GM23248 (cell line): Measurements from ENCODE around the gene SLX4IP. TPM values are rescaled to one million over a fixed set of nuclear protein-coding genes. Genes with fewer than 3 reads are reported as not detected.

ENCODE experiments used
- DNase-seq: peaks from one replicate; pipeline ENCODE4 v3.0.0-alpha.2; 2015
- H2AFZ ChIP-seq: fragments of 200-600 bp; sonication (generic); 2 replicates; pipeline ENCODE4 v1.6.1; 2016; ENCODE audit warnings: antibody characterized with exemption
- H3F3A ChIP-seq: fragments of 200-600 bp; sonication (generic); 2 replicates; pipeline ENCODE4 v1.6.1; 2016; ENCODE audit warnings: mild to moderate bottlenecking, antibody characterized with exemption, mixed run types; ENCODE audit not compliant: insufficient read depth
- H3K27ac ChIP-seq: fragments of 200-600 bp; sonication (generic); 2 replicates; pipeline ENCODE4 v1.5.1; 2016; ENCODE audit warnings: mild to moderate bottlenecking
- H3K27me3 ChIP-seq: fragments of 200-600 bp; sonication (generic); replicated peaks from 2 replicates; pipeline ENCODE4 v1.6.1; 2016; ENCODE audit warnings: mild to moderate bottlenecking; ENCODE audit not compliant: insufficient read depth
- H3K36me3 ChIP-seq: fragments of 200-600 bp; sonication (generic); 2 replicates; pipeline ENCODE4 v1.6.1; 2016; ENCODE audit warnings: low read depth, mild to moderate bottlenecking
- H3K4me1 ChIP-seq: fragments of 200-600 bp; sonication (generic); 2 replicates; pipeline ENCODE4 v1.6.1; 2016; ENCODE audit warnings: mild to moderate bottlenecking; ENCODE audit not compliant: insufficient read depth
- H3K4me2 ChIP-seq: fragments of 200-600 bp; sonication (generic); one replicate; pipeline ENCODE4 v1.6.1; 2016; ENCODE audit warnings: mild to moderate bottlenecking; ENCODE audit not compliant: unreplicated experiment
- H3K4me3 ChIP-seq: fragments of 200-600 bp; sonication (generic); 2 replicates; pipeline ENCODE4 v1.5.1; 2016; ENCODE audit warnings: mild to moderate bottlenecking
- H3K79me2 ChIP-seq: fragments of 200-600 bp; sonication (generic); 2 replicates; pipeline ENCODE4 v1.6.1; 2016; ENCODE audit warnings: mild to moderate bottlenecking; ENCODE audit not compliant: insufficient read depth
- H3K9ac ChIP-seq: fragments of 200-600 bp; sonication (generic); 2 replicates; pipeline ENCODE4 v1.6.1; 2016; ENCODE audit warnings: mild to moderate bottlenecking
- H3K9me2 ChIP-seq: fragments of 200-600 bp; sonication (generic); 2 replicates; pipeline ENCODE4 v1.6.1; 2016; ENCODE audit warnings: mixed run types, mild to moderate bottlenecking, moderate library complexity; ENCODE audit not compliant: insufficient read depth
- H3K9me3 ChIP-seq: fragments of 200-600 bp; sonication (generic); one replicate; pipeline ENCODE4 v1.6.1; 2017; ENCODE audit warnings: low read depth
- H4K20me1 ChIP-seq: fragments of 200-600 bp; sonication (generic); 2 replicates; pipeline ENCODE4 v1.6.0; 2016; ENCODE audit not compliant: insufficient read depth
- EZH2 ChIP-seq: fragments of 200-600 bp; sonication (generic); IDR thresholded peaks from 2 replicates; pipeline ENCODE4 v1.6.1; 2018; ENCODE audit warnings: antibody characterized with exemption, mild to moderate bottlenecking; ENCODE audit not compliant: insufficient read depth, poor library complexity, severe bottlenecking
- EZH2phosphoT487 ChIP-seq: fragments of 200-600 bp; sonication (generic); IDR thresholded peaks from 2 replicates; pipeline ENCODE4 v1.6.1; 2018; ENCODE audit warnings: antibody characterized with exemption, moderate library complexity, mild to moderate bottlenecking, low read depth; ENCODE audit not compliant: insufficient read depth
- WGBS, 2 experiments: methylation state at CpG; one replicate each; pipeline ENCODE4 v1.1.6; 2015 to 2017; ENCODE audit warnings: low lambda C conversion rate in 2 of 2, low coverage in 1 of 2; ENCODE audit errors: missing lambda C conversion rate in 2 of 2; 5-methylcytosine and 5-hydroxymethylcytosine counted together
- in situ Hi-C: fragments of 300-500 bp; cut with MboI; formaldehyde crosslinking; loops from 2 replicates; pipeline ENCODE4 v1.15.0; 2020
- polyA plus RNA-seq: library from polyadenylated mRNA; unstranded; fragments of >200 nt; fragmentation: Nextera tagmentation; extraction: Ambion mirVana; gene quantifications from 2 replicates; pipeline ENCODE4 v1.2.1, GENCODE V29; 2016
- total RNA-seq: library from RNA; depleted of rRNA; stranded (reverse); fragments of >200 nt; shearing (Covaris generic); gene quantifications from 2 replicates; pipeline ENCODE4 v1.2.3, GENCODE V29; 2014

Gene SLX4IP
- total and polyA plus RNA-seq, 2 experiments from 2014 or later: 3.7 to 3.9 TPM

- Histone ChIP-seq H3K27me3 (no peaks in the 10 kb centered on the region), H4K20me1 (no peaks in the 10 kb centered on the region), H3K9ac (peak overlapping the region; percentile 54), H3K9me3 (no peaks in the 10 kb centered on the region), H3K4me2 (peak overlapping the region; percentile 72), H3K4me1 (peaks cover 29% of the 10 kb centered on the region), H3K27ac (peak overlapping the region; percentile 82), H3K79me2 (no peaks in the 10 kb centered on the region), H2AFZ (no peak overlapping the region), H3K9me2 (no peaks in the 10 kb centered on the region), H3F3A (peaks cover 26% of the 10 kb centered on the region), H3K36me3 (no peaks in the 10 kb centered on the region), H3K4me3 (peak overlapping the region; percentile 47)
- WGBS, 2 experiments: 4 to 5% methylated on average over 8 of the region's 8 CpGs
- TF ChIP-seq EZH2phosphoT487: no peak
- DNase-seq: peak; percentile 90
- in situ Hi-C loops: no loop called here
Measured at GRCh38 chr20:10603971-10604864, 169.1 kb downstream of the SLX4IP start.

- TF ChIP-seq EZH2 (no peak), EZH2phosphoT487 (no peak)
- Histone ChIP-seq H3K79me2 (no peaks in the 10 kb centered on the region), H4K20me1 (no peaks in the 10 kb centered on the region), H3F3A (peaks cover 29% of the 10 kb centered on the region), H3K36me3 (no peaks in the 10 kb centered on the region), H3K4me2 (peak overlapping the region; percentile 72), H3K9ac (peak overlapping the region; percentile 54), H3K27me3 (no peaks in the 10 kb centered on the region), H3K9me3 (no peaks in the 10 kb centered on the region), H3K4me3 (peak overlapping the region; percentile 47), H2AFZ (no peak overlapping the region), H3K9me2 (no peaks in the 10 kb centered on the region), H3K27ac (peak overlapping the region; percentile 82), H3K4me1 (peaks cover 36% of the 10 kb centered on the region)
- DNase-seq: no peak
- WGBS, 2 experiments: 43 to 44% methylated on average over 2 of the region's 2 CpGs
- in situ Hi-C loops: no loop called here
Measured at GRCh38 chr20:10604865-10605440, 169.8 kb downstream of the SLX4IP start.

GRCh38 chr20:10605547-10606195, 170.6 kb downstream of the SLX4IP start:
- H3K9ac ChIP-seq: no peak overlapping the region
- H3K4me2 ChIP-seq: peak overlapping the region; percentile 72
- in situ Hi-C loops: no loop called here
- no peaks in the 10 kb centered on the region for H3K9me2 ChIP-seq
- 98 to 100% methylated on average over 3 of the region's 3 CpGs for WGBS, 2 experiments
- no peak for DNase-seq
- H3K36me3 ChIP-seq: no peaks in the 10 kb centered on the region
- H3K27ac ChIP-seq: peak overlapping the region; percentile 82; the same call in 1 of the 2 replicates
- no peaks in the 10 kb centered on the region for H4K20me1 ChIP-seq
- no peak overlapping the region for H2AFZ ChIP-seq
- H3K27me3 ChIP-seq: no peaks in the 10 kb centered on the region
- no peaks in the 10 kb centered on the region for H3K79me2 ChIP-seq
- H3F3A ChIP-seq: peaks cover 29% of the 10 kb centered on the region
- no peak overlapping the region for H3K4me3 ChIP-seq
- peaks cover 42% of the 10 kb centered on the region for H3K4me1 ChIP-seq
- TF ChIP-seq EZH2: no peak
- TF ChIP-seq EZH2phosphoT487: no peak
- no peaks in the 10 kb centered on the region for H3K9me3 ChIP-seq

- Histone ChIP-seq H3K27ac (peak overlapping the region; percentile 79), H3K79me2 (no peaks in the 10 kb centered on the region), H3K27me3 (no peaks in the 10 kb centered on the region), H3K9ac (peak overlapping the region; percentile 55; the same call in 1 of the 2 replicates), H3K4me1 (peaks cover 33% of the 10 kb centered on the region), H3F3A (peaks cover 17% of the 10 kb centered on the region; the same call in 1 of the 2 replicates), H4K20me1 (no peaks in the 10 kb centered on the region), H3K36me3 (no peaks in the 10 kb centered on the region), H3K4me2 (peak overlapping the region; percentile 46), H3K9me2 (no peaks in the 10 kb centered on the region), H3K9me3 (no peaks in the 10 kb centered on the region), H2AFZ (no peak overlapping the region), H3K4me3 (peak overlapping the region; percentile 30; the same call in 1 of the 2 replicates)
- in situ Hi-C loops: no loop called here
- peak; percentile 88 for DNase-seq
- WGBS, 2 experiments: 65 to 66% methylated on average over 2 of the region's 2 CpGs
- no peak for TF ChIP-seq EZH2phosphoT487
- TF ChIP-seq EZH2: no peak
Measured at GRCh38 chr20:10609276-10609675, 174.2 kb downstream of the SLX4IP start.
